HFFc6 (cell line): ENCODE results near the gene RAMAC. TPM values are rescaled to one million over a fixed set of nuclear protein-coding genes. Genes with fewer than 3 reads are reported as not detected.

Source experiments
- DNase-seq: peaks from one replicate; pipeline ENCODE4 v3.0.0-alpha.2; 2018
- H3K27ac Mint-ChIP-seq: 2 replicates; pipeline ENCODE4 v1.8.0; 2020; ENCODE audit warnings: mild to moderate bottlenecking, mixed read lengths
- H3K27me3 Mint-ChIP-seq: 2 replicates; pipeline ENCODE4 v1.8.0; 2021; ENCODE audit warnings: mild to moderate bottlenecking, moderate library complexity, mixed read lengths; ENCODE audit not compliant: insufficient read depth
- H3K36me3 Mint-ChIP-seq: 2 replicates; pipeline ENCODE4 v1.8.0; 2021; ENCODE audit warnings: low read depth, mixed read lengths
- H3K4me1 Mint-ChIP-seq: 2 replicates; pipeline ENCODE4 v1.8.0; 2020; ENCODE audit warnings: low read depth, mixed read lengths
- H3K4me3 Mint-ChIP-seq: 2 replicates; pipeline ENCODE4 v1.8.0; 2020; ENCODE audit warnings: mild to moderate bottlenecking, moderate library complexity, mixed read lengths
- H3K9me3 Mint-ChIP-seq: 2 replicates; pipeline ENCODE4 v1.8.0; 2020; ENCODE audit warnings: mild to moderate bottlenecking, mixed read lengths
- total RNA-seq, 6 experiments: library from RNA; stranded (reverse); fragmentation: NEBNext Ultra II Directional; extraction: Animal tissue kit (Norgen Biotek cat#: 25700); gene quantifications; 2 replicates in 1 of 6; 3 replicates in 5 of 6; pipeline ENCODE4 v1.2.3, GENCODE V29; 2021
- TF ChIP-seq, protein P1 (sequence below): fragments of 200-600 bp; sonication (generic); IDR thresholded peaks from 2 replicates; pipeline ENCODE4 v1.5.0; 2021; ENCODE audit warnings: antibody characterized with exemption, mild to moderate bottlenecking

RAMAC gene
- total RNA-seq, 6 experiments from 2014 or later: 18.6 to 22.0 (median 20.3) TPM

GRCh38 chr15:83012636-83013035 is 26.6 kb downstream of the RAMAC start:
- Mint-ChIP-seq H3K4me3 (peak overlapping the region; percentile 94), H3K27ac (no peak overlapping the region), H3K36me3 (peaks cover 9% of the 10 kb centered on the region; the same call in 1 of the 2 replicates), H3K27me3 (no peaks in the 10 kb centered on the region; the same call in 1 of the 2 replicates), H3K9me3 (no peaks in the 10 kb centered on the region), H3K4me1 (peaks cover 30% of the 10 kb centered on the region)
- TF ChIP-seq, protein P1, sequence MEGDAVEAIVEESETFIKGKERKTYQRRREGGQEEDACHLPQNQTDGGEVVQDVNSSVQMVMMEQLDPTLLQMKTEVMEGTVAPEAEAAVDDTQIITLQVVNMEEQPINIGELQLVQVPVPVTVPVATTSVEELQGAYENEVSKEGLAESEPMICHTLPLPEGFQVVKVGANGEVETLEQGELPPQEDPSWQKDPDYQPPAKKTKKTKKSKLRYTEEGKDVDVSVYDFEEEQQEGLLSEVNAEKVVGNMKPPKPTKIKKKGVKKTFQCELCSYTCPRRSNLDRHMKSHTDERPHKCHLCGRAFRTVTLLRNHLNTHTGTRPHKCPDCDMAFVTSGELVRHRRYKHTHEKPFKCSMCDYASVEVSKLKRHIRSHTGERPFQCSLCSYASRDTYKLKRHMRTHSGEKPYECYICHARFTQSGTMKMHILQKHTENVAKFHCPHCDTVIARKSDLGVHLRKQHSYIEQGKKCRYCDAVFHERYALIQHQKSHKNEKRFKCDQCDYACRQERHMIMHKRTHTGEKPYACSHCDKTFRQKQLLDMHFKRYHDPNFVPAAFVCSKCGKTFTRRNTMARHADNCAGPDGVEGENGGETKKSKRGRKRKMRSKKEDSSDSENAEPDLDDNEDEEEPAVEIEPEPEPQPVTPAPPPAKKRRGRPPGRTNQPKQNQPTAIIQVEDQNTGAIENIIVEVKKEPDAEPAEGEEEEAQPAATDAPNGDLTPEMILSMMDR: no peak
- DNase-seq: no peak

- Mint-ChIP-seq H3K4me3 (no peak overlapping the region), H3K27ac (no peak overlapping the region), H3K4me1 (peaks cover 30% of the 10 kb centered on the region), H3K27me3 (no peaks in the 10 kb centered on the region; the same call in 1 of the 2 replicates), H3K36me3 (peaks cover 9% of the 10 kb centered on the region; the same call in 1 of the 2 replicates), H3K9me3 (no peaks in the 10 kb centered on the region)
- TF ChIP-seq, protein P1: no peak
- DNase-seq: no peak
These were observed 28.2 kb downstream of the RAMAC start for GRCh38 chr15:83014205-83014653.

GRCh38 chr15:83015361-83015760 is 29.4 kb downstream of the RAMAC start:
- no peak for DNase-seq
- H3K4me1 Mint-ChIP-seq: peaks cover 20% of the 10 kb centered on the region
- TF ChIP-seq, protein P1: no peak
- H3K27me3 Mint-ChIP-seq: no peaks in the 10 kb centered on the region; the same call in 1 of the 2 replicates
- no peak overlapping the region for H3K27ac Mint-ChIP-seq
- H3K36me3 Mint-ChIP-seq: peaks cover 9% of the 10 kb centered on the region; the same call in 1 of the 2 replicates
- H3K9me3 Mint-ChIP-seq: no peaks in the 10 kb centered on the region
- no peak overlapping the region for H3K4me3 Mint-ChIP-seq

- Mint-ChIP-seq H3K27ac (no peak overlapping the region), H3K4me3 (no peak overlapping the region), H3K4me1 (peaks cover 12% of the 10 kb centered on the region), H3K9me3 (no peaks in the 10 kb centered on the region), H3K36me3 (peaks cover 7% of the 10 kb centered on the region; the same call in 1 of the 2 replicates), H3K27me3 (no peaks in the 10 kb centered on the region; the same call in 1 of the 2 replicates)
- TF ChIP-seq, protein P1: no peak
- no peak for DNase-seq
These were observed 30.9 kb downstream of the RAMAC start for GRCh38 chr15:83016906-83017305.

DNA sequence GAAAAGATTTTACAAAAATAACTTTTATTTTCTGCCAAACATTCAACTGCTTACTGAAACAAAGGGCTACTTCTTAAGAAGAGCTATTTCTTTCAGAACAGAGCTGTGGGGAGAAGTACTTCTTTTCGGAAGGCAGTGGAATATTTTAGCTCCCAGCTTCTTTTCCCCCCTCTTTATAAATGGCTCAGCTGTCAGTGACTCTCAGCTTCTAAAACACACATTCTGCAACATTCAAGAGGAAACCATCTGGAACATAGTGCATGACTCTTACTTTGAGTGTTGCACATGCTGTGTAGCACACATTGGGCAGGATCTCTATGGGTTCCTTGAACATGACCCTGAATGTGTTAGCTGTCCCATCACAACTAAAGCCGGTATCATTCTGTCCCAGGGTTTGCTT is 32.4 kb downstream of the RAMAC start:
- DNase-seq: no peak
- no peak overlapping the region for H3K27ac Mint-ChIP-seq
- no peaks in the 10 kb centered on the region; the same call in 1 of the 2 replicates for H3K27me3 Mint-ChIP-seq
- H3K9me3 Mint-ChIP-seq: no peaks in the 10 kb centered on the region
- no peaks in the 10 kb centered on the region; the same call in 1 of the 2 replicates for H3K36me3 Mint-ChIP-seq
- H3K4me3 Mint-ChIP-seq: no peak overlapping the region
- TF ChIP-seq, protein P1: no peak
- no peaks in the 10 kb centered on the region for H3K4me1 Mint-ChIP-seq
